Raji (cell line): Measurements from ENCODE around the gene PLAAT5.

Source experiments
- POLR2A ChIP-seq: IDR thresholded peaks from 2 replicates; pipeline ENCODE4 v1.6.1; 2011; ENCODE audit warnings: low read depth, low read length, control low read depth; ENCODE audit not compliant: insufficient read depth

PLAAT5 gene, protein sequence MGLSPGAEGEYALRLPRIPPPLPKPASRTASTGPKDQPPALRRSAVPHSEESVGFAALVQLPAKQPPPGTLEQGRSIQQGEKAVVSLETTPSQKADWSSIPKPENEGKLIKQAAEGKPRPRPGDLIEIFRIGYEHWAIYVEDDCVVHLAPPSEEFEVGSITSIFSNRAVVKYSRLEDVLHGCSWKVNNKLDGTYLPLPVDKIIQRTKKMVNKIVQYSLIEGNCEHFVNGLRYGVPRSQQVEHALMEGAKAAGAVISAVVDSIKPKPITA

DNA sequence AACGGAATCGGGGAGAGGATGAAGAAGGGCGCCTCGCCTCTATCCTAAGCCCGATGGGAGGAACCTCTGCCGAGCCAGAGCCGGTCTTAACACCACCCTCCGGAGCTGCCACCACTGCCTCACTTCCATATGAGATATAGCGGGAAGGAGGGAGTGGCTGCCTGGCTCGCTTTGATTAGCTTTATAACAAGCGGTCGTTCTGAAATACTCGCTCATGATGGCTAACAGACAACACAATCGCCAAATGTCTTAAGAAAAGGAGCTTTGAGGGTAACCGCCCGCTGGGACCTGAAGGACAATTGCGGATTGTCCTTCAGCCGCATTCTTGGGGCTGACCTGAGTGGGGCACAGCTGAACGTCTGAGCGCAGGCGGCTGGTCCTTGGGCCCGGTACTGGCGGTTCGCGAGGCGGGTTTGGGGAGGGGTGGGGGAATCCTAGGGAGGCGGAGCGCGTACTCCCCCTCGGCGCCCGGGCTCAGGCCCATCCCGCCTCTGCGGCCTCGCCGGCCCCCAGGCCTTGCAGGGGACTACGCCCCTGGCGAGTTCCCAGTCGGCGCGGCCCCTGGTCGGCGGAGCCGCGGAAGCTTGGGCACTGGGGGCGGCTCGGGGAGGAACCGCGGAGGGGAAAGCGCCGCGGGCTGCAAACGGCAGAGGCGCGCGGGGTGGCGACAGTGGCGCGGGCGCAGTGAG lies at the start of gene PLAAT5:
Gene PLAAT5 (minus strand): TSS at position 617 of the 689 bp plus-strand sequence. CDS start 133 bp downstream, at position 484.
- TF ChIP-seq POLR2A, result no peak

DNA sequence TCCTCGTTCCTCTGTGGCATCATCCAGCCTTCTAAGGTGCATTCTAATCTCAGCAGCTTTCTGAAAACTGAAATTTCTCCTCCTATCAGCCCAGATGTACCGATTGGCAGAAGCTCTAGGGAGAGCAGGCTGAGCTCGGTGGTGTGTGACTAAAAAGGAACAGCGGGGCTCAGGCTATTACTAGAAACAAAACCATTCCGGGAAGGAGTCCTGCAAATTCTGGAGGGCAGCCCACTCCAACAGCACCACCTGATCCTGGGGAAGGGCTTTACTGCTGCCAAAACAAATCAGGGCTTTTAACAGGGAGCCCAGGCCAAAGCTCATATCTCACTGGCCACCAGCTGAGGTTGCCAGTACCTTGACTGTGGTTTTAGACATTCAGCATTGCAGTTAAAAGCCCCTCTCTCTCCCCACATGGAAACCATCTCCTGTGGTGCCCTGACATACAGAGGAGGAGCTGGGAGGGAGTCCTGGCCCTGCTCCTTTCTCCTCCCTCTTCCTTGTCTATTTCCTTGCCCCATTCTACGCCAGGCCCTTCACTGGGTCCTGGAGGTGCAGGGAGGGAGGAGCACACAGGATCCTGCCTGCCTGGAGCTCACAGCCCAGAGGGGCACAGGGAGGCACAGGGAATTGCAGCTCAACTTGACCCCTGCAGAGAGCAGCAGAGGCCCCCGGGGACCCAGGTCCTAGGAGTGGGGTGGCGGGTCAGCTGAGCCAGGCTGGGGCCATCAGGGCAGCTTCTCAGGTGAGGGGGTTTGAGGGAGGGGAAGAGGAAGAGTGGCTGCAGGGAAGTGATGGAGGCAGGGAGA lies 46.5 kb upstream of the PLAAT5 start:
- TF ChIP-seq POLR2A, result no peak

DNA sequence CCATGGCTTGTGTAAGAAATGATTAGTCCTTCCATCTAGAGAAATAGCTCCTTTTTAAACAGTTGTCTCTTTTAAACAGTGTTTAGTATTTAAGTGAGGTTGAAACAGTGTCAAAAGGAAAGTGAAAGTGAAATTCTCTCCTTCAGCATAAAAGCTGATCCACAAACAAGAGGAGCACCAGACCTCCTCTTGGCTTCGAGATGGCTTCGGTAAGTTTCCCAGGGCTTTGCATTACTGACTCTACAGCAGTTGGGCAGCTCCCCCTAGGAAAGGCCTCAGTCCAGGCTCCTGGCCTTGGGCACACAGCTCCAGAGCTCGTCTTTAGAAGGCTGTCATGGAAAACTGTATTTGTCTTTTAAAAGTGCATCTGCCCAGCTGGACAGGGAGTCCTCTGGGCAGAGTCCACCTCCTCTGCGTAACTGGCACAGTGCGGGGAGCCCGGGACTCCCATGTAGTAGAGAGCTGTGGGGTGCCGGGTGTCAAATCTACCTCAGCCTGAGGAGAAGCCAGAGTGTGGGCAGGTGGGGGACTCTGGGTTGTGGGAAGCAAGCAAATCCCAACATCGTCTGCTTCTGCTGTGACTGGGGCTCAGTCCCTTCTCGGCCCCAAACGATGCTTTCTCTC lies 45.8 kb upstream of the PLAAT5 start, which contains the start of gene PLAAT4:
Gene PLAAT4 (plus strand): TSS at position 140 of the 624 bp plus-strand sequence. CDS start 61 bp downstream, at position 201.
- TF ChIP-seq POLR2A, result no peak

DNA sequence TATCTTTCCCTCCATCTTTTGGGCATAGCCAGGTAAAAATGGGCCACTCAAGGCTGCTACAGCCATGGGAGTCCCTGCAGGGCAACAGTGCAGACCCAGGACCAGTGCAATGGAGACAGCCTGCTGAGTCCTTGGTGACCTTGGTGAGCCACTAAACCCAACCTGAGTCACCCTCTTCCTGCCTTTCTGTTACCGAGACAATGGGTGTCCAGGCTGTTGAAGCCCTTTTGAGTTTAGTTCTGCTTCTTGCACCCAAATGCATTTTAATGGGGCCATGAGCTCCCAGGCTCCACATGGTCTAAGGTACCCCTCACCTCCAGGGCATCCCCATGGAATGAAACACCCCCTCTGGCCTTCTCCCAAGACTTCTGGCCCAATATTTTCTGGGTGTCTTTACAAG lies 44.8 kb upstream of the PLAAT5 start:
- TF ChIP-seq POLR2A, result no peak

DNA sequence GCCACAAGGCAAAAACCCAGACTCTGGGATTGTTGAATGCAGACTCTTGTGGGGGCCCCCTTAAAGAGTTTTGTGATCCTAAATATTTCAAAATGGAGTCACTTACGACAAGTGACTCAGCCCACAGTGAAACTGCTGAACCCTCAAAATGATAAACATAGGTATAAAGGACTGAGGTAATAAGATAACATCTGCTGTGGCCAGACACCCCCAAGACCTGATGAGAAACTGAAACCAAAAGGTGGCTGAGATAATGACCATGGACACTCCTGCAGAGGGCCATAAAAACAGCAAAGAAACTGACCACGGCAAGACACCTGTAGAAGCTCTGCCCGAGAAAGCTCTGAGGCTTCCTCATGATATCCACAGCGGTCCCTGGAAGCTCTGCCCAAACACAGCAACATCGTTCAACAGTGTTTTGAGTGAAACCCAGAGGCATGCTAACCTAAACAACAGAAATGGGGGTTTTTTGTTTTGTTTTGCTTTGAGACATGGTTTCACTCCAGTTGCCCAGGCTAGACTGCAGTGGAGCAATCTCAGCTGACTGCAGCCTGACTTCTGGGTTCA lies 44.0 kb upstream of the PLAAT5 start:
- no peak for TF ChIP-seq POLR2A

DNA sequence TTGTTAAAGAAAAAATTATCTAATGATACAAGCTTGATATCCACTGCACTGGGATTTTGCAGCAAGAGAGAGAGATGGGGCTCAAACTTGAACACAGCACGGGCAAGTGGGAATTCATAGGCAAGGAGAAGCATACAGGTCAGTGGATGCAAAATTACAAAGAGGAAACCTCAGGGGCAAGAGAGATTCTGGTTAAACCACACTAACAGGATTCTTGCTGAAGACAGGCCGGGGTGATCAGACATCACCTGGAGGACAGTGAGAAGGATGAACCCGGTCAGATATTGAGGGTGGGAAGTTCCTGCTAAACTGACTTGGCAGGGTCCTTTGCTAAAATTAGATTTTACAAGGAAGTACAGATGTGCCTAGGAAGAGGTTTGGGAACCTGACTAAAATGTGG lies 43.1 kb upstream of the PLAAT5 start:
- no peak for TF ChIP-seq POLR2A

DNA sequence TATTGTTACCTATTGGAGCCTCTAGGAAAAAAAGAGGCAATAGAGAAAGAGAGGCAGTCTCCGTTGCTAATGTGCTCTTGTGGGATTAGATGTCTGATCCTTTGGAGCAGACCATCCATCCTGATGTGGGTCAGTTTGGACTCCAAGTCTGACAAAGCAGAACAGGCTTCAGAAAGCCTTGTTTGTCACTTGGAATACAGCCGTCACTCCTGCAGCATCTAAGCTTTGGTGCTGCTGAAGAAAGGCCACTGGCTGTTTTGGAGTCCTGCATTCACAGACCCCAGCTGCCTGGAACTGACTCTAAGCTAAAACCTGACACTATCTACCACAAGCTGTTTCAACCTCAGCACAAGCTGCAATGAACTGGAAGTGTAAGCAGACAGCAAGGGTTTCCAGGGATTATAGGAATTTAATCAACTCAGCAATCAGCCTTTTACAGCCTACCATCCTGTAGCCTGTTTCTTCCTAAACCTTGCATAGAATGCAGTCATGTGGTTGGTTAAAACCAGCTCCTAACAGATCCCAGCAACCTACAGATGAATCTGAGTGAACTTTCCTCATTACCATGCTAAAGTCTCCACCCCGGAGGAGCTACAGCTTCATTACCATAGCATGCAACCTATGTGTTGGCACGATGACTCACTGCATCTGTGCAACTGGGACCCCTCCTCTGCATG lies 42.0 kb upstream of the PLAAT5 start:
- no peak for TF ChIP-seq POLR2A

DNA sequence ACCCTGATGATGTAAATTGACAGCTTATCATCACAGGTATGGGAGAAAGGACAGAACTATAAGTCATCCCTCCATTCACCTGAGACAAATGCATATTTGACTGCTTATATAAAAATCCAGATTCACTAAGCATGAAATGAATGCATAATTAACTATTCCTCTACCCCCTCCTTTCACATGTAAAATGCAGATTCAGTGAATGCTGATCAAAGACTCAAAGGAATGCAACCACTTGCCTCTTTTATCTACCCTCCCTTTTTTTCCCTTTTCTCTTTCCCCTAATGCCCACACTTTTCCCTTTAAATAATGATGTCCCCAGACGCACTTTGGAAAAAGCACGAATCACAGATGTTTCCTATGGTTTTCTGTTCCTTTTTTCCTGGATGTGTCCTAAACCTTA lies 41.1 kb upstream of the PLAAT5 start:
- no peak for TF ChIP-seq POLR2A

DNA sequence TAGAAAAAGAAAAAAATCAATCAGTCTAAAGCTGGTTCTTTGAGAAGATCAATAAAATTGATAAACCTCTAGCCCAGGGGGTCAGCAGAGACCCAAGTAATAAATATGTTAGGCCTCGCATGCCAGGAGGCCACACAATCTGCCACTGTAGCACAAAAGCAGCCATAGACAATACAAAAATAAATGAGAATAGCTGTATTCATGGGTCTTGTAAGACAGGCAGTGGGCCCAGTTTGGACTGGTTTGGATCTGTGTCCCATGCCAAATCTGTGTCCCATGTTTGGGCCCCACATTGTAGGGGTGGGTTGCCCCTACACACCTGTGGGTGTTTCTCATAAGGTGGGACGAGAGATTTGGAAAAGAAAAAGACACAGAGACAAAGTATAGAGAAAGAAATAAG lies 39.1 kb upstream of the PLAAT5 start:
- no peak for TF ChIP-seq POLR2A

DNA sequence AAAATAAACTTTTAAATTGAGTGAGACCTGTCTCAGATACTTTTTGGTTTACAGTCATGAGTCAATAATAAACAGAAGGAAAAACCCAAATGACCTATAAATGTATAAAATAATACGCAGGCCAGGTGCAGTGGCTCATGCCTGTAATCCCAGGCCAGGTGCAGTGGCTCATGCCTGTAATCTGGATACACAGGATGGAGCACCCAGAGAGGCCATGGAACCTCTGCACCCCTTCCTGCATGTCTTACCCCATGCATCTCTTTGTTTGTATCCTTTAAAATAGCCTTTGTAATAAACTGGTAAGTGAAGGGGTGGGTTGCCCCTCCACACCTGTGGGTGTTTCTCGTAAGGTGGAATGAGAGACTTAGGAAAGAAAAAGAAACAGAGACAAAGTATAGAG lies 36.7 kb upstream of the PLAAT5 start:
- TF ChIP-seq POLR2A, result no peak

DNA sequence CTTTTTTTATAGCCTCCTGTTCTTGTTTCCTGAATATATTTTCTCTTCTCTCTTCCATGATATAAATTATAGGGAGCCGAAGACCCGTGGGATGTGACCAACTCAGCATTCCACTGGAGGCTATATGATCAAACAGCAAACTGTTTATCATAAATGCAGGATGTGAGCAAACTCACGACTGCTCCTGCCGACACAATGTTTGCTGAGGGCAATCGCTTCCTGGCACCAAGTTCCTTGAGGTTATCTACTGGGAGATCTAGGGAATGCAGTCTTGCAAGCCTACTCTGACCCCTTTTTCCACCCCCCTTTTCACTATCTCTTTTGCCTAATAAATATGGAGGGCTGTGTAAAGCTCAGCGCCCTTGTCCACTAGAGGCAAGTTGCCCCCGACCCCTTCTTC lies 32.2 kb upstream of the PLAAT5 start:
- TF ChIP-seq POLR2A, result no peak

DNA sequence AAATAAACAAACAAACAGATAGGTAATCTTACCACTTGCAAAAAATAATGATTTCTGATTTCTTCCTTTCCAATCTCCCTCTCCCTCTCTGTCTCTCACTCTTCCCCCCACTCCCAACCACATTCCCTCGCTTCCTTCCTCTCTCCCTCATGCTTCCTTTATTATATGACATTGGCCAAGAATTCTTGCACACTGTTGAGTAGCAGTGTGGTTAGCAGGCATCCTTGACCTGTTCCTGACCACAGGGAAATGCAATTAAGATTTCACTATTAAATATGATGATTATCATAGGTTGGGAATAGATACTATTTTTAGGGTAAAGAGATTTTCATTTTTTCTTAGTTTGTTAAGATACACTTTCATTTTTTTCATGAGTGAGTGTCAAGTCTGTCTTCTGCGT lies 30.9 kb upstream of the PLAAT5 start:
- no peak for TF ChIP-seq POLR2A

DNA sequence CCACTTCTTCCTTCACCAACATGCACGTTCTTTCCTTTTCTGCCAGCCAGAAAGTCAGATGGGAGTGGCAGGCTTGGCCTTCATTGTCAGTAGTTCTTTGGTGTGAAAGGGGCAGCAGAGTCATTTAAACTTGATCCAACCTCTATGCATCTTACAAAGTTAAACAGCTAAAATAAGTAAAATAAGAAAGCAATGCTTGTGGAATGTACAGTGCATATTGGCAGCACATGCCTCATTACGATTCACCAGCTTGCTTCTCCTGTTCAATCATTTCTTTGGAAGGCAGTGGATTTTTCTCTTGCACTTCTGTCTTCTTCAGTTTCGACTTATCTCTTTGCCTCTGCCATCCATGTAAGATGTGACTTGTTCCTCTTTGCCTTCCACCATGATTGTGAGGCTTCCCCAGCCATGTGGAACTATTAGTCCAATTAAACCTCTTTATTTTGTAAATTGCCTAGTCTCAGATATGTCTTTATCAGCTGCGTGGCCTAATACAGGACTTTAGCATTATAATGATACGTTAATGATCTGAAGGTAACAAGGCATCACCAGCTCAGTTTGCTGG lies 29.7 kb upstream of the PLAAT5 start:
- TF ChIP-seq POLR2A, result no peak

DNA sequence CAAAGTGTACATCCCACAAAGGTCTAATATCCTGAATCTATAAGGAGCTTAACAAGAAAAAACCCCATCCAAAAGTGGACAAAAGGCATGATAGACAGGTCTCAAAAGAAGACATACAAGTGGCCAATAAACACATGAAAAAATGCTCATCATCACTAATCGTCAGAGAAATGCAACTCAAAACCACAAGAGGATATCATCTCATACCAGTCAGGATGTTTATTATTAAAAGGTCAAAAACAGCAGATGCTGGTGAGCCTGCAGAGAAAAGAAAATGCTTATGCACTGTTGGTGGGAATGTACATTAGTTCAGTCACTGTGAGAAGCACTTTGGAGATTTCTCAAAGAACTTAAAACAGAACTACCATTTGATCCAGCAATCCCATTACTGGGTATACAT lies 27.6 kb upstream of the PLAAT5 start:
- TF ChIP-seq POLR2A, result no peak
